ENCODE data around the gene TEX44. TPM values are rescaled to one million over a fixed set of nuclear protein-coding genes. Genes with fewer than 3 reads are reported as not detected.

Gene TEX44
- total RNA-seq, 1 donor from 2014 or later, result not detected

DNA sequence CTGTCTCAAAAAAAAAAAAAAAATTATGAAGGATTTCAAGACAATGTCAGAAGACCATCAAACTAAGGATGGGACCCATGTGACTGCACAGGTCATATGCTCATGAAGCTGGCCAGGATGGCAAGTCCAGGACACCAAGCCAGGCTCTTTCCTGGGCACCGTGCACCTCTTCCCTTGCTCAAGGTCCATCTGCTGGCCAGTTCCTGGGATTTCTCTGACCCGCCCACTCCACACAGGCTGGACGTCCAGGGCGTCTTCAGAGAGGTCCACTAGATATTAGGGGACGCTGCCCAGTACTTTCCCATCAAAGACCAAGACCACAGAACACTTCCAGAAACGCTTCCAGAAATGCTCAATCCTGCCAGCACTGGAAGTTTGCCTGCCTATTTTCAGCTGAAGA is 14.3 kb downstream of the TEX44 start:
- Histone ChIP-seq H3K27me3 (no peaks in the 10 kb centered on the region), H3K36me3 (no peaks in the 10 kb centered on the region), H3K4me3 (no peak overlapping the region), H3K27ac (no peak overlapping the region), H3K9me3 (no peaks in the 10 kb centered on the region), H3K4me1 (peaks cover 18% of the 10 kb centered on the region)
- no peak for DNase-seq
- intact Hi-C loops (cut with DNase I), result no loop called here
- no peak for ATAC-seq
- TF ChIP-seq, protein P1, sequence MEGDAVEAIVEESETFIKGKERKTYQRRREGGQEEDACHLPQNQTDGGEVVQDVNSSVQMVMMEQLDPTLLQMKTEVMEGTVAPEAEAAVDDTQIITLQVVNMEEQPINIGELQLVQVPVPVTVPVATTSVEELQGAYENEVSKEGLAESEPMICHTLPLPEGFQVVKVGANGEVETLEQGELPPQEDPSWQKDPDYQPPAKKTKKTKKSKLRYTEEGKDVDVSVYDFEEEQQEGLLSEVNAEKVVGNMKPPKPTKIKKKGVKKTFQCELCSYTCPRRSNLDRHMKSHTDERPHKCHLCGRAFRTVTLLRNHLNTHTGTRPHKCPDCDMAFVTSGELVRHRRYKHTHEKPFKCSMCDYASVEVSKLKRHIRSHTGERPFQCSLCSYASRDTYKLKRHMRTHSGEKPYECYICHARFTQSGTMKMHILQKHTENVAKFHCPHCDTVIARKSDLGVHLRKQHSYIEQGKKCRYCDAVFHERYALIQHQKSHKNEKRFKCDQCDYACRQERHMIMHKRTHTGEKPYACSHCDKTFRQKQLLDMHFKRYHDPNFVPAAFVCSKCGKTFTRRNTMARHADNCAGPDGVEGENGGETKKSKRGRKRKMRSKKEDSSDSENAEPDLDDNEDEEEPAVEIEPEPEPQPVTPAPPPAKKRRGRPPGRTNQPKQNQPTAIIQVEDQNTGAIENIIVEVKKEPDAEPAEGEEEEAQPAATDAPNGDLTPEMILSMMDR (IDR thresholded peaks at IDR 0.05), result no peak

DNA sequence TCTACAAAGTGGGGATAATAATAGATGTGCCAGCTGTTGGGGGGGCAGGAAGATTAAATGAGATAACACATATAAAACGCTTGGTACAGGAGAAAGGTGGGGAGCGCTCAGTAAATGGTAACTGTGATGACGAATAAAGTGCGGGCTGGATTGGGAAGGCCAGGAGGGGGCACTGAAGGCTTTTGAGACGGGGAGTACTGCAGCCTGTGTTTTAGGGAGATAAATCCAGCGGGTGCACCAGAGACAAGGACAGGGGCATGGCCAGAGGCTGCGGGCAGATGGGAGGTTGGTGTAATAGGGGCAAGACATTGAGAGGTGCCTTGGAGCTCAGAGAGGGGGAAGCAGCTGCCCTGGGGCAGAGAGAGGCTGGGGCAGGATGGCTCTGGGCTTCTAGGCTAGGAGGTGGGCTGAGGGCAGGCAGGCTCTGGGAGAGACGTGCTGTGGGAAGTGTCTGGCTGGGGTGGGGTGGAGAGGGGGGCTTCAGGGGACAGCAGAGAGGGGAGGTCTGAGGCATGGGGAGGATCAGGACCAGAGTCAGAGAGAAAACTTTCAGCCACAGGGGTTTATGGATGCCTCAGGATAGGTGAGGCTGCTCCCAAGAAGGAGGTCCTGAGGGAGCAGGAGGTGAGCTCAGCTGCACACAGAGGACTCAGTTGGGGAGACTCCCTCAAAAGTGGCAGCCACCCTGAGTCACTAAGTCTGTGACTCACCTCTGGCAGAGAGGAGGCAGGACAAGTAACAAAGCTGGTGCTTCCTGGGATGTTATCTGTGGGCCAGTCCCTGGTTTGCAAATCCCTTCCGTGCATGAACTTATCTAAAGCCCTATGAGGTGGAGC is 18.8 kb downstream of the TEX44 start:
- TF ChIP-seq, protein P1 (IDR thresholded peaks at IDR 0.05), result no peak
- H3K36me3 ChIP-seq, result no peaks in the 10 kb centered on the region
- H3K27ac ChIP-seq, result peak overlapping the region; percentile 96
- DNase-seq (no peak), ATAC-seq (no peak)
- H3K4me1 ChIP-seq, result peaks cover 33% of the 10 kb centered on the region
- H3K4me3 ChIP-seq, result no peak overlapping the region
- H3K9me3 ChIP-seq, result no peaks in the 10 kb centered on the region
- intact Hi-C loops (cut with DNase I), result loop anchor here (5.0 kb wide), 2 partner anchors 66 to 101 kb away; no protein-coding TSS in a partner anchor
- H3K27me3 ChIP-seq, result no peaks in the 10 kb centered on the region

DNA sequence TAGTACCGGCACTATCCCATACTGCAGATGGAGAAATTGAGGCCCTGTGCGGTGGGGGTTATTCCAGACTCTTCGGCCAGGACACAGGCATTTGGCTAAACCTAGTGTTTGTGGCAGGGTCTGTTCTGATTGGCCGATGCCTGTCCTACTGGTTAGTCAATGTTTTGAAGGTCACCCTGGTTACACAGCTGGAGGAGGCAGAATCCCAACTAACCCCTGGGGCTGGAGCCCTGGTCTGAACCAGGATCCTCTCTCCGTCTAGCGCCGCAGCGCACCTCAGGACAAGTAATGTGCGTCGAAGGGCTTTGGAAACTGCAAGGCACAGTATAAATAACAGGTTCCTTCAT is 19.4 kb downstream of the TEX44 start:
- DNase-seq (no peak), ATAC-seq (no peak)
- TF ChIP-seq, protein P1 (IDR thresholded peaks at IDR 0.05), result no peak
- Histone ChIP-seq H3K36me3 (no peaks in the 10 kb centered on the region), H3K27ac (peak overlapping the region; percentile 96), H3K4me3 (no peak overlapping the region), H3K4me1 (peaks cover 33% of the 10 kb centered on the region), H3K9me3 (no peaks in the 10 kb centered on the region), H3K27me3 (no peaks in the 10 kb centered on the region)
- intact Hi-C loops (cut with DNase I), result loop anchor here (5.0 kb wide), 2 partner anchors 65 to 100 kb away; no protein-coding TSS in a partner anchor

DNA sequence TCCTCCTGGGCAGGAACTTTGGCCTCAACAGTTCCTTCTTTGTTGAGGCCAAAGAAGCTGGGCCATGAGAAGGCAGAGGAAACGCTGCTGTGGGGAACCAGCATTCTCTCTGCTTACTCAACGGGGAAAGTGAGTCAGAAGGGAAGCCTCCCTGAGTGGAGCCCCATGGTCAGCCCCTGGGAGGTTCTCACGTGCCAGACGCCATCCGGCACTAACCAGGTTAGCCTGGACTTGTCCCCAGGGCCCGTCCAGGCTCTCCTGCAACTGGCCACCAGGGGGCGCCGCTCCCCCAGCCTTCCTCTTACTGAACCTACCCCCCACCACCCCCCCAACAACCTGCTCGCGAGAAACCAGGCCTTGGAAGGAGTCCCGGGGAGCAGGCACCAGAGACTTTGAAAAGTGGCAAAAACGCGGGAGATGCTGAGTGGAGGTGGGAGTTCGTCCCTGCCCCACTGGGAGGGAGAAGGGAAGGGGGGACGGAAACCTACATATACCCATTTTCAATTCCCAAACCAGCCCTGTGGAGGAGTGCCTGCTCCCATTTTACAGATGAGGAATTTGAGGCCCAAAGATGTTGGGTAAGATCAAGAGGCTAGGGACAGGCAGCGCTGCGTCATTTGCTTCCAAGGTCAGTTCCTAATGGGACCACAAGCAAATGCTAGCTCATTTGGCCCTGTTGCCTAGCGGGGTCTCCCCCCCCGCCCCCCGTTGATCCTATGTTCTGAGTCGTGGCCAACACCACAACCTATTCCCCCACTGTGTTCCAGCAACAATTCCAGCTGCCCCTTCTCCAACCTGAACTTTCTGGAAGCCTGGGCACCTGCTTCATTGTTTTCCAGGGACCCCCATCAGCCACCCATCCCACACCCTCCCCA is 20.0 kb downstream of the TEX44 start:
- H3K27me3 ChIP-seq, result no peaks in the 10 kb centered on the region
- H3K27ac ChIP-seq, result peak overlapping the region; percentile 96
- no peaks in the 10 kb centered on the region for H3K36me3 ChIP-seq
- ATAC-seq (peak; percentile 86), DNase-seq (peak; percentile 96)
- peak overlapping the region; percentile 57 for H3K4me3 ChIP-seq
- H3K9me3 ChIP-seq, result no peaks in the 10 kb centered on the region
- peaks cover 33% of the 10 kb centered on the region for H3K4me1 ChIP-seq
- TF ChIP-seq, protein P1 (IDR thresholded peaks at IDR 0.05), result peak; percentile 99
- intact Hi-C loops (cut with DNase I), result loop anchor here (5.0 kb wide), 2 partner anchors 65 to 100 kb away; no protein-coding TSS in a partner anchor

DNA sequence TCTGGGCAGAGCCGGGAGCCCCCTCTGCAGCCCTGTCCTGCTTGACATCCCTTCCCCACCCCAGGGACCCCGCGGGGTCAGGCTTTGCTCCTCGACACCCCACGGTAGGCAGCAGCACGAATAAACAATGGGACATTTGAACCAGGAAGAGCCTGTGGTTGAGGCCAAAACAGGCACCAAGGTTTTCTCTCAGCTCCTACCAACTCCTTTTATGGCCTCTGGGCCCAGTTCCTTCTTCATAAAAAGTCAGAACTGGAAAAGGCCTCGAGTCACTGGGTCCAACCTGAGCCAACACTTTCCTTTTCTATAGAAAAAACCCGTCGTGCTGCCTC is 20.6 kb downstream of the TEX44 start:
- no peaks in the 10 kb centered on the region for H3K9me3 ChIP-seq
- TF ChIP-seq, protein P1 (IDR thresholded peaks at IDR 0.05), result no peak
- H3K27me3 ChIP-seq, result no peaks in the 10 kb centered on the region
- intact Hi-C loops (cut with DNase I), result loop anchor here (5.0 kb wide), 2 partner anchors 64 to 99 kb away; no protein-coding TSS in a partner anchor
- peak; percentile 70 for DNase-seq
- ATAC-seq, result no peak
- no peaks in the 10 kb centered on the region for H3K36me3 ChIP-seq
- H3K4me3 ChIP-seq, result peak overlapping the region; percentile 57
- H3K27ac ChIP-seq, result peak overlapping the region; percentile 96
- peaks cover 33% of the 10 kb centered on the region for H3K4me1 ChIP-seq
